Raji (cell line): ENCODE data around the gene ZNF428.

ENCODE experiments used
- POLR2A ChIP-seq: IDR thresholded peaks from 2 replicates; pipeline ENCODE4 v1.6.1; 2011; ENCODE audit warnings: low read depth, low read length, control low read depth; ENCODE audit not compliant: insufficient read depth

Gene ZNF428

GRCh38 chr19:43607238-43608205, 11.9 kb downstream of the ZNF428 start:
- no peak for TF ChIP-seq POLR2A

- no peak for TF ChIP-seq POLR2A
These were observed 12.7 kb downstream of the ZNF428 start for GRCh38 chr19:43606569-43607229.

- no peak for TF ChIP-seq POLR2A
These were observed 13.4 kb downstream of the ZNF428 start for GRCh38 chr19:43605875-43606568.

GRCh38 chr19:43599635-43600295, 19.7 kb downstream of the ZNF428 start:
- no peak for TF ChIP-seq POLR2A

- no peak for TF ChIP-seq POLR2A
These were observed 20.8 kb downstream of the ZNF428 start for GRCh38 chr19:43598445-43599240.

GRCh38 chr19:43597876-43598275, 21.6 kb downstream of the ZNF428 start:
- no peak for TF ChIP-seq POLR2A

- no peak for TF ChIP-seq POLR2A
These were observed 22.5 kb downstream of the ZNF428 start for GRCh38 chr19:43596842-43597461.

- TF ChIP-seq POLR2A, result peak; percentile 67
These were observed 23.2 kb downstream of the ZNF428 start, which contains the start of the genes IRGQ and ZNF576 for GRCh38 chr19:43595999-43596841. Gene IRGQ (minus strand): TSS chr19:43596134. CDS start chr19:43595338, 796 bp downstream. Gene ZNF576 (plus strand): TSS chr19:43596595. CDS start chr19:43597109, 514 bp downstream.

GRCh38 chr19:43595605-43595998, 23.8 kb downstream of the ZNF428 start:
- TF ChIP-seq POLR2A, result no peak

GRCh38 chr19:43594710-43595604, 24.5 kb downstream of the ZNF428 start:
- TF ChIP-seq POLR2A, result no peak

GRCh38 chr19:43594081-43594697, 25.2 kb downstream of the ZNF428 start:
- no peak for TF ChIP-seq POLR2A
